ENCODE measurements around the gene FLG. TPM values are rescaled to one million over a fixed set of nuclear protein-coding genes. Genes with fewer than 3 reads are reported as not detected.

The FLG gene
- total RNA-seq: under 0.01 and 0.23 TPM in 2 replicates

GRCh38 chr1:152325111-152325510 lies at the start of gene FLG:
FLG (minus strand) TSS chr1:152325239; CDS start chr1:152315456, 9,783 bp downstream.

GRCh38 chr1:152359906-152360305 lies 34.9 kb upstream of the FLG start, which contains the start of gene FLG2:
FLG2 (minus strand) TSS chr1:152360006; CDS start chr1:152358884, 1,122 bp downstream.

Other genes with a start within 250 kb of the FLG start
- gene TCHHL1, start 236.2 kb downstream of the FLG start, total RNA-seq: not detected in 2 replicates
- 0.03 TPM in 1 of 2 replicates, not detected in the other for gene TCHH, start 209.8 kb downstream of the FLG start, total RNA-seq
- gene RPTN, start 166.0 kb downstream of the FLG start, total RNA-seq: not detected in 2 replicates
- gene HRNR, start 101.0 kb downstream of the FLG start, total RNA-seq: not detected in 2 replicates
- gene FLG2, start 34.8 kb upstream of the FLG start, total RNA-seq: not detected in 2 replicates
- gene CRNN, start 89.0 kb upstream of the FLG start, total RNA-seq: not detected in 2 replicates
- gene LCE5A, start 185.6 kb upstream of the FLG start, total RNA-seq: not detected in 2 replicates
- gene CRCT1, start 189.2 kb upstream of the FLG start, total RNA-seq: not detected in 2 replicates
- gene LCE3E, start 241.5 kb upstream of the FLG start, total RNA-seq: not detected in 2 replicates